ENCODE results near the gene C19orf33.

- TF ChIP-seq MLX (CRISPR knock-in tag; IDR thresholded peaks at IDR 0.05) (no peak), CTCF (IDR thresholded peaks at IDR 0.05) (no peak), FOXP4 (CRISPR knock-in tag; IDR thresholded peaks at IDR 0.05) (no peak), ZNF423 (CRISPR knock-in tag; IDR thresholded peaks at IDR 0.05) (no peak)
These were observed 36.1 kb upstream of the C19orf33 start for GRCh38 chr19:38267761-38268483.
